Ascending aorta (tissue), 2 donors: ENCODE results near the gene C1orf185. TPM values are rescaled to one million over a fixed set of nuclear protein-coding genes. Genes with fewer than 3 reads are reported as not detected.
A peak's percentile ranks its signal among the peaks of the same experiment; 100 is the strongest.

Experiments used
- DNase-seq, 2 donors: peaks; one replicate each; pipeline ENCODE4 v3.0.0-alpha.2; 2019; ENCODE audit warnings: low spot score in 2 of 2
- H3K27ac ChIP-seq, 2 donors: fragments of 200-600 bp; sonication (generic); one replicate each; pipeline ENCODE4 v1.5.1; 2016 to 2017; ENCODE audit warnings: mild to moderate bottlenecking in 1 of 2
- H3K27me3 ChIP-seq: fragments of 200-600 bp; sonication (generic); one replicate; pipeline ENCODE4 v1.5.1; 2017
- H3K36me3 ChIP-seq, 2 donors: fragments of 200-600 bp; sonication (generic); one replicate each; pipeline ENCODE4 v1.5.1; 2016
- H3K4me1 ChIP-seq, 2 donors: fragments of 200-600 bp; sonication (generic); one replicate each; pipeline ENCODE4 v1.5.1; 2016 to 2017; ENCODE audit warnings: mild to moderate bottlenecking in 1 of 2
- H3K4me3 ChIP-seq, 2 donors: fragments of 200-600 bp; sonication (generic); one replicate each; pipeline ENCODE4 v1.5.1; 2016 to 2017; ENCODE audit warnings: mild to moderate bottlenecking in 1 of 2
- H3K9me3 ChIP-seq, 2 donors: fragments of 200-600 bp; sonication (generic); one replicate each; pipeline ENCODE4 v1.5.1; 2016
- CTCF ChIP-seq, 3 experiments: fragments of 200-600 bp in 2 of 3; fragments of 450-650 bp in 1 of 3; sonication (generic) in 2 of 3; IDR thresholded peaks; one replicate each; pipeline ENCODE4 v1.5.1; 2016 to 2019; ENCODE audit warnings: antibody characterized with exemption in 3 of 3, mild to moderate bottlenecking in 1 of 3, moderate library complexity in 1 of 3
- intact Hi-C: fragments of 100-400 bp; cut with DNase I; formaldehyde crosslinking; loops from one replicate; pipeline ENCODE4 v1.15.1; 2023
- total RNA-seq: library from RNA; depleted of rRNA; stranded (reverse); fragments of >200 nt; gene quantifications from one replicate; pipeline ENCODE4 v1.1.0, GENCODE V29; 2016

Gene C1orf185
- total RNA-seq, 1 donor from 2014 or later = not detected

- Histone ChIP-seq H3K9me3 (no peaks in the 10 kb centered on the region), H3K27ac (no peak overlapping the region), H3K36me3 (no peaks in the 10 kb centered on the region), H3K27me3 (no peaks in the 10 kb centered on the region), H3K4me3 (no peak overlapping the region), H3K4me1 (no peaks in the 10 kb centered on the region)
- DNase-seq = no peak
- intact Hi-C loops = loop anchor here (2.0 to 5.0 kb wide), 2 partner anchors 106 to 264 kb away; no protein-coding TSS in a partner anchor
- no peak for TF ChIP-seq CTCF (IDR thresholded peaks at IDR 0.05)
Observed at GRCh38 chr1:51190961-51191360, 88.9 kb downstream of the C1orf185 start.

- Histone ChIP-seq H3K36me3 (no peaks in the 10 kb centered on the region), H3K4me1 (no peaks in the 10 kb centered on the region), H3K27me3 (no peaks in the 10 kb centered on the region), H3K4me3 (no peak overlapping the region), H3K27ac (no peak overlapping the region), H3K9me3 (no peaks in the 10 kb centered on the region)
- intact Hi-C loops = loop anchor here (2.0 to 5.0 kb wide), 2 partner anchors 42 to 265 kb away; no protein-coding TSS in a partner anchor
- peak; percentile 40 to 89 (median 85) for TF ChIP-seq CTCF (IDR thresholded peaks at IDR 0.05)
- DNase-seq = peak in 1 of 2 donors; percentile 80
Observed at GRCh38 chr1:51192213-51192843, 90.3 kb downstream of the C1orf185 start.

- no peaks in the 10 kb centered on the region for H3K27me3 ChIP-seq
- no peak overlapping the region for H3K27ac ChIP-seq
- TF ChIP-seq CTCF (IDR thresholded peaks at IDR 0.05) = no peak
- H3K4me1 ChIP-seq = no peaks in the 10 kb centered on the region
- no peaks in the 10 kb centered on the region for H3K36me3 ChIP-seq
- H3K4me3 ChIP-seq = no peak overlapping the region
- no peak for DNase-seq
- no peaks in the 10 kb centered on the region for H3K9me3 ChIP-seq
- intact Hi-C loops = loop anchor here (2.0 to 5.0 kb wide), 2 partner anchors 41 to 266 kb away; no protein-coding TSS in a partner anchor
Observed at GRCh38 chr1:51193564-51193963, 91.5 kb downstream of the C1orf185 start.

Other genes starting within 250 kb of the C1orf185 start
- 16.4 TPM for gene FAF1, start 142.0 kb upstream of the C1orf185 start, total RNA-seq
- 2.4 TPM for gene CDKN2C, start 132.0 kb upstream of the C1orf185 start, total RNA-seq
- gene RNF11, start 134.0 kb downstream of the C1orf185 start, total RNA-seq = 56.9 TPM
- not detected for gene TTC39A, start 228.3 kb downstream of the C1orf185 start, total RNA-seq